NCI-H82 treated with DMSO at 0.1 percent for 48 hours (cell line): Measurements from ENCODE around the gene MORN2.
A peak's percentile ranks its signal among the peaks of the same experiment; 100 is the strongest.

Experiments used
- DNase-seq: peaks from one replicate; lab custom pipeline; 2025; ENCODE audit not compliant: unreplicated experiment; lab: John Stamatoyannopoulos, UW

The MORN2 gene

GRCh38 chr2:38889045-38889444 is 13.3 kb downstream of the MORN2 start:
- no peak for DNase-seq

GRCh38 chr2:38889575-38889974 is 13.8 kb downstream of the MORN2 start, which contains the start of gene ARHGEF33:
Gene ARHGEF33, plus strand, starts transcription at chr2:38889875. Its CDS starts 29,573 bp downstream, at chr2:38919448.
- no peak for DNase-seq

- peak; percentile 15 for DNase-seq
Observed at GRCh38 chr2:38892819-38893218, 17.0 kb downstream of the MORN2 start.

- DNase-seq = no peak
Observed at GRCh38 chr2:38898256-38898655, 22.5 kb downstream of the MORN2 start.

- no peak for DNase-seq
Observed at GRCh38 chr2:38900726-38901125, 24.9 kb downstream of the MORN2 start.

- no peak for DNase-seq
Observed at GRCh38 chr2:38905251-38905650, 29.5 kb downstream of the MORN2 start.

GRCh38 chr2:38907242-38907641 is 31.5 kb downstream of the MORN2 start:
- no peak for DNase-seq

GRCh38 chr2:38907743-38908562 is 32.2 kb downstream of the MORN2 start:
- no peak for DNase-seq

- DNase-seq = no peak
Observed at GRCh38 chr2:38909872-38910271, 34.1 kb downstream of the MORN2 start.

GRCh38 chr2:38911191-38911590 is 35.4 kb downstream of the MORN2 start:
- DNase-seq = no peak

- DNase-seq = no peak
Observed at GRCh38 chr2:38912619-38913018, 36.8 kb downstream of the MORN2 start.

- no peak for DNase-seq
Observed at GRCh38 chr2:38922389-38922788, 46.6 kb downstream of the MORN2 start.

- DNase-seq = no peak
Observed at GRCh38 chr2:38922902-38923301, 47.1 kb downstream of the MORN2 start.

GRCh38 chr2:38925982-38926381 is 50.2 kb downstream of the MORN2 start:
- DNase-seq = no peak

- no peak for DNase-seq
Observed at GRCh38 chr2:38930600-38930999, 54.8 kb downstream of the MORN2 start.
